Body of pancreas (tissue), 4 donors: ENCODE data around the gene AP3D1.

Experiments used
- POLR2A ChIP-seq, 3 donors: fragments of 450-650 bp; IDR thresholded peaks; one replicate each; pipeline ENCODE4 v1.6.1; 2016; ENCODE audit warnings: antibody characterized with exemption in 3 of 3, mild to moderate bottlenecking in 2 of 3
- TF ChIP-seq, protein P1 (sequence below), 7 experiments: fragments of 450-650 bp in 4 of 7; fragments of 200-600 bp in 3 of 7; sonication (generic) in 3 of 7; IDR thresholded peaks; one replicate each; pipeline ENCODE4 v1.5.1; 2016 to 2019; ENCODE audit warnings: antibody characterized with exemption in 7 of 7

DNA sequence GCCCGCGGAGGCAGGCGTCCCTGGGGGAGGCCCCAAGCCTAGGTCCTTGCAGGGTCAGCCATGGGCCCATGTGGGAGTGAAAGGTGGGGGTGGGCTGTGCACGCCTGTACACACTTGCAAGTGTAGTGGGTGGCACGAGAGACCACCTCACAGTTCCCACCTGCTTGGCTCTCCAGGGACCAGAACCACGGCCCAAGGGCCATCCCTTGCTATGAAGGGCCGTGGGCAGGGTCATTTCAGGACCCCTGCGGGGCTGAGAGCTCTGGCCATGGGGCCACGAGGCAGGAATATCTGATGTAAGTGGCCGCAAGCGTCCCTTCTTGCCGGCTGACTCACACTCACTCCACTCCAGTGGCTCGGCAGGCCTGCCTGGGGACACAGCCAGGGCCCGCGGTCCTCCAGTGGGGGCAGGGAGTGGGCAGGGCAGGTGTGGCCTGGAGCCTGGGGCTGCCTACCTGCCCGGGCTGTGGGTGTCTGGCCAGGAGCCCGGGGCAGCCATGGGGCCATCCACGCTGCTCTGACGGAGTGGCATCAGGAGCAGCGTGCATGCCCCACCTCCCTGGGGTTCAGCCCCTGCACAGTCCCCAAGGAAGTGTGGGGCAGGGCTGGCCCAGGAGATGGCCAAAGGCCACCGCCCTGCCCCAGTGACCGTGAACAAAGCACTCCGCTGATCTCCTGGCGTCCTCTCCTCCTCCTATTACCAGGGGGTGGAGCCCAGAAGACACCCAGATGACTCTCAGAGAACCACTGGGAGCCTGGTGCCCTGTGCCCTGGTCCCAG is 91.8 kb downstream of the AP3D1 start:
- peak; percentile 58 to 69 (median 62) for TF ChIP-seq POLR2A (IDR thresholded peaks at IDR 0.05)
- TF ChIP-seq, protein P1, sequence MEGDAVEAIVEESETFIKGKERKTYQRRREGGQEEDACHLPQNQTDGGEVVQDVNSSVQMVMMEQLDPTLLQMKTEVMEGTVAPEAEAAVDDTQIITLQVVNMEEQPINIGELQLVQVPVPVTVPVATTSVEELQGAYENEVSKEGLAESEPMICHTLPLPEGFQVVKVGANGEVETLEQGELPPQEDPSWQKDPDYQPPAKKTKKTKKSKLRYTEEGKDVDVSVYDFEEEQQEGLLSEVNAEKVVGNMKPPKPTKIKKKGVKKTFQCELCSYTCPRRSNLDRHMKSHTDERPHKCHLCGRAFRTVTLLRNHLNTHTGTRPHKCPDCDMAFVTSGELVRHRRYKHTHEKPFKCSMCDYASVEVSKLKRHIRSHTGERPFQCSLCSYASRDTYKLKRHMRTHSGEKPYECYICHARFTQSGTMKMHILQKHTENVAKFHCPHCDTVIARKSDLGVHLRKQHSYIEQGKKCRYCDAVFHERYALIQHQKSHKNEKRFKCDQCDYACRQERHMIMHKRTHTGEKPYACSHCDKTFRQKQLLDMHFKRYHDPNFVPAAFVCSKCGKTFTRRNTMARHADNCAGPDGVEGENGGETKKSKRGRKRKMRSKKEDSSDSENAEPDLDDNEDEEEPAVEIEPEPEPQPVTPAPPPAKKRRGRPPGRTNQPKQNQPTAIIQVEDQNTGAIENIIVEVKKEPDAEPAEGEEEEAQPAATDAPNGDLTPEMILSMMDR (IDR thresholded peaks at IDR 0.05), result no peak
